ENCODE results near the gene RCOR1.
"Not testable (repeated sequence)": the region's sequence is repeated elsewhere in the genome, so short reads cannot be mapped to it uniquely, and the experiment has no call there.

RCOR1 gene

GRCh38 chr14:102630881-102631280 lies 38.4 kb downstream of the RCOR1 start:
- DNase-seq = no peak

GRCh38 chr14:102633906-102634595 lies 41.6 kb downstream of the RCOR1 start:
- no peak for DNase-seq

- not testable (repeated sequence) for DNase-seq
Measured at GRCh38 chr14:102639611-102640010, 47.2 kb downstream of the RCOR1 start.

GRCh38 chr14:102644523-102644922 lies 52.1 kb downstream of the RCOR1 start:
- DNase-seq = no peak

- DNase-seq = no peak
Measured at GRCh38 chr14:102645746-102646440, 53.4 kb downstream of the RCOR1 start.

GRCh38 chr14:102646615-102647014 lies 54.2 kb downstream of the RCOR1 start:
- no peak for DNase-seq

- DNase-seq = no peak
Measured at GRCh38 chr14:102652194-102652593, 59.7 kb downstream of the RCOR1 start.

GRCh38 chr14:102654298-102654697 lies 61.8 kb downstream of the RCOR1 start:
- no peak for DNase-seq

GRCh38 chr14:102655137-102655536 lies 62.7 kb downstream of the RCOR1 start:
- DNase-seq = no peak

- DNase-seq = no peak
Measured at GRCh38 chr14:102659797-102660196, 67.3 kb downstream of the RCOR1 start.

GRCh38 chr14:102661614-102662013 lies 69.2 kb downstream of the RCOR1 start:
- DNase-seq = no peak

- DNase-seq = no peak
Measured at GRCh38 chr14:102662636-102663430, 70.4 kb downstream of the RCOR1 start.

GRCh38 chr14:102663440-102663839 lies 71.0 kb downstream of the RCOR1 start:
- no peak for DNase-seq

- no peak for DNase-seq
Measured at GRCh38 chr14:102665621-102666020, 73.2 kb downstream of the RCOR1 start.

GRCh38 chr14:102666635-102667034 lies 74.2 kb downstream of the RCOR1 start:
- DNase-seq = no peak

- DNase-seq = no peak
Measured at GRCh38 chr14:102667703-102668102, 75.3 kb downstream of the RCOR1 start.

- DNase-seq = no peak
Measured at GRCh38 chr14:102668291-102668873, 75.9 kb downstream of the RCOR1 start.

GRCh38 chr14:102671410-102671809 lies 79.0 kb downstream of the RCOR1 start:
- DNase-seq = no peak

GRCh38 chr14:102672410-102672960 lies 80.0 kb downstream of the RCOR1 start:
- DNase-seq = no peak

GRCh38 chr14:102675396-102675795 lies 82.9 kb downstream of the RCOR1 start:
- no peak for DNase-seq

GRCh38 chr14:102678394-102678793 lies 85.9 kb downstream of the RCOR1 start:
- DNase-seq = no peak

- no peak for DNase-seq
Measured at GRCh38 chr14:102683399-102684297, 91.2 kb downstream of the RCOR1 start.

All from right hindlimb (tissue), 1 donor.